Fibroblast of lung (primary cell): ENCODE data around the gene PRRX1. TPM values are rescaled to one million over a fixed set of nuclear protein-coding genes. Genes with fewer than 3 reads are reported as not detected.

Experiments used
- DNase-seq, 2 donors: peaks; one replicate each; pipeline versions ENCODE4 v3.0.0 to v3.0.0-alpha.2; 2010; ENCODE audit warnings: low read depth in 2 of 2
- H2AFZ ChIP-seq: 2 replicates; pipeline ENCODE4 v1.5.1; 2012; ENCODE audit warnings: low read length, control low read depth, inconsistent platforms
- H3K27ac ChIP-seq: 2 replicates; pipeline ENCODE4 v1.5.1; 2011; ENCODE audit warnings: low read length, control low read depth; ENCODE audit not compliant: insufficient read depth
- H3K27me3 ChIP-seq: 2 replicates; pipeline ENCODE4 v1.5.1; 2011; ENCODE audit warnings: mild to moderate bottlenecking, low read length; ENCODE audit not compliant: control insufficient read depth, insufficient read depth
- H3K36me3 ChIP-seq: 2 replicates; pipeline ENCODE4 v1.5.1; 2011; ENCODE audit warnings: low read length; ENCODE audit not compliant: control insufficient read depth, insufficient read depth
- H3K4me1 ChIP-seq: 2 replicates; pipeline ENCODE4 v1.5.1; 2011; ENCODE audit warnings: low read length; ENCODE audit not compliant: control insufficient read depth, insufficient read depth; ENCODE audit errors: extremely low read depth
- H3K4me2 ChIP-seq: 2 replicates; pipeline ENCODE4 v1.5.1; 2011; ENCODE audit warnings: low read length, control low read depth; ENCODE audit not compliant: insufficient read depth; ENCODE audit errors: extremely low read depth
- H3K4me3 ChIP-seq, 4 experiments: fragments of 200-600 bp in 1 of 4; sonication (generic) in 1 of 4; replicated peaks in 1 of 4; 2 replicates each; pipeline ENCODE4 v1.5.1; 2011 to 2016; ENCODE audit warnings: low read length in 4 of 4, low read depth in 3 of 4, mild to moderate bottlenecking in 3 of 4, control low read depth in 2 of 4, inconsistent platforms in 1 of 4, mixed read lengths in 1 of 4; ENCODE audit not compliant: insufficient read depth in 1 of 4; ENCODE audit errors: control extremely low read depth in 1 of 4
- H3K79me2 ChIP-seq: 2 replicates; pipeline ENCODE4 v1.5.1; 2012; ENCODE audit warnings: mild to moderate bottlenecking, low read length, inconsistent platforms; ENCODE audit not compliant: control insufficient read depth, insufficient read depth
- H3K9ac ChIP-seq: 2 replicates; pipeline ENCODE4 v1.5.1; 2011; ENCODE audit warnings: mild to moderate bottlenecking, low read length, control low read depth; ENCODE audit not compliant: insufficient read depth
- H3K9me3 ChIP-seq: 2 replicates; pipeline ENCODE4 v1.5.1; 2012; ENCODE audit warnings: low read depth, low read length; ENCODE audit not compliant: control insufficient read depth, insufficient read depth
- H4K20me1 ChIP-seq: 2 replicates; pipeline ENCODE4 v1.5.1; 2011; ENCODE audit warnings: low read length; ENCODE audit not compliant: control insufficient read depth, insufficient read depth; ENCODE audit errors: extremely low read depth
- CTCF ChIP-seq, 2 donors: IDR thresholded peaks in 1 of 2; conservative IDR thresholded peaks in 1 of 2; 1 replicate in 1 of 2; 2 replicates in 1 of 2; pipeline ENCODE4 v1.5.1; 2011 to 2012; ENCODE audit warnings: low read length in 2 of 2, control low read depth in 1 of 2, inconsistent platforms in 1 of 2, low read depth in 1 of 2, mild to moderate bottlenecking in 1 of 2
- EZH2 ChIP-seq: IDR thresholded peaks from 2 replicates; pipeline ENCODE4 v1.5.1; 2012; ENCODE audit warnings: low read length, control low read depth, mild to moderate bottlenecking; ENCODE audit errors: missing control alignments
- polyA plus RNA-seq, 2 donors: library from polyadenylated mRNA; depleted of rRNA in 1 of 2; stranded (reverse) in 1 of 2; unstranded in 1 of 2; fragments of >200 nt; gene quantifications; 2 replicates each; pipeline ENCODE4 v1.2.1, GENCODE V29; 2011 to 2012; ENCODE audit warnings: missing spikeins in 1 of 2
- total RNA-seq: library from RNA; depleted of rRNA; stranded (reverse); fragments of >200 nt; gene quantifications from 2 replicates; pipeline ENCODE4 v1.2.1, GENCODE V29; 2014

PRRX1 gene
- total and polyA plus RNA-seq, 2 donors (not counting 1 experiment from before 2014, with no cell fraction given) = 128 to 349 TPM

GRCh38 chr1:170669586-170670530 is 5.9 kb downstream of the PRRX1 start:
- DNase-seq = no peak
- TF ChIP-seq CTCF (conservative IDR thresholded peaks at IDR 0.05 in 1 of 2, IDR thresholded peaks at IDR 0.05 in 1 of 2; ENCODE audit: low read depth in 1 of 2, low read length in 2 of 2) (no peak), EZH2 (no peak)
- H3K36me3 ChIP-seq = peaks cover 18% of the 10 kb centered on the region
- H3K4me2 ChIP-seq = peak overlapping the region; percentile 52
- no peaks in the 10 kb centered on the region for H3K9me3 ChIP-seq
- H2AFZ ChIP-seq = no peak overlapping the region
- peaks cover 10% of the 10 kb centered on the region for H3K4me1 ChIP-seq
- no peak overlapping the region for H3K27ac ChIP-seq
- peak overlapping the region in 2 of 4 experiments; percentile 30 to 43 for H3K4me3 ChIP-seq
- H3K79me2 ChIP-seq = peaks cover 99% of the 10 kb centered on the region
- no peaks in the 10 kb centered on the region for H3K27me3 ChIP-seq
- no peaks in the 10 kb centered on the region for H4K20me1 ChIP-seq
- H3K9ac ChIP-seq = no peak overlapping the region

GRCh38 chr1:170670802-170671628 is 7.1 kb downstream of the PRRX1 start:
- Histone ChIP-seq H4K20me1 (no peaks in the 10 kb centered on the region), H3K4me1 (peaks cover 12% of the 10 kb centered on the region), H3K4me2 (peak overlapping the region; percentile 52), H2AFZ (no peak overlapping the region), H3K9me3 (no peaks in the 10 kb centered on the region), H3K79me2 (peaks cover 99% of the 10 kb centered on the region), H3K36me3 (peaks cover 18% of the 10 kb centered on the region), H3K4me3 (peak overlapping the region in 3 of 4 experiments; percentile 8 to 46 (median 43)), H3K27ac (peak overlapping the region; percentile 11), H3K9ac (no peak overlapping the region), H3K27me3 (no peaks in the 10 kb centered on the region)
- peak in 1 of 2 donors; percentile 66 for DNase-seq
- TF ChIP-seq EZH2 (no peak), CTCF (conservative IDR thresholded peaks at IDR 0.05 in 1 of 2, IDR thresholded peaks at IDR 0.05 in 1 of 2; ENCODE audit: low read depth in 1 of 2, low read length in 2 of 2) (peak; percentile 32 to 81)

- Histone ChIP-seq H3K79me2 (peaks cover 99% of the 10 kb centered on the region), H3K4me1 (peaks cover 12% of the 10 kb centered on the region), H3K4me3 (peak overlapping the region in 1 of 4 experiments; percentile 43), H3K9me3 (no peaks in the 10 kb centered on the region), H3K36me3 (peaks cover 16% of the 10 kb centered on the region), H4K20me1 (no peaks in the 10 kb centered on the region), H3K4me2 (no peak overlapping the region), H3K27me3 (no peaks in the 10 kb centered on the region), H3K9ac (no peak overlapping the region), H2AFZ (no peak overlapping the region), H3K27ac (no peak overlapping the region)
- no peak for DNase-seq
- TF ChIP-seq EZH2 (no peak), CTCF (conservative IDR thresholded peaks at IDR 0.05 in 1 of 2, IDR thresholded peaks at IDR 0.05 in 1 of 2; ENCODE audit: low read depth in 1 of 2, low read length in 2 of 2) (no peak)
Observed at GRCh38 chr1:170671629-170671963, 7.7 kb downstream of the PRRX1 start.
